H1 (cell line): ENCODE measurements around the gene KCNAB2. TPM values are rescaled to one million over a fixed set of nuclear protein-coding genes. Genes with fewer than 3 reads are reported as not detected.

Source experiments
- CTCF ChIA-PET: fragments of 300-600 bp; sonication (Branson Sonifier 250); formaldehyde crosslinking; loops from one replicate; lab custom pipeline; 2021; ENCODE audit not compliant: partially characterized antibody; lab: Charles Lee
- POLR2A ChIA-PET: fragments of 300-600 bp; sonication (Branson Sonifier 250); formaldehyde crosslinking; loops from one replicate; lab custom pipeline; 2021; ENCODE audit warnings: inconsistent platforms; ENCODE audit not compliant: partially characterized antibody; lab: Charles Lee
- DNase-seq, 2 experiments: peaks; one replicate each; pipeline versions ENCODE4 v3.0.0 to v3.0.0-alpha.2; 2010 to 2022; ENCODE audit warnings: low spot score in 2 of 2, low read depth in 1 of 2, mixed read lengths in 1 of 2
- FAIRE-seq: peaks from 2 replicates; lab custom pipeline; 2011; peaks lifted over from hg19 to GRCh38; lab: Jason Lieb, UNC
- H2AFZ ChIP-seq: 2 replicates; pipeline ENCODE4 v1.8.1; 2012; ENCODE audit warnings: low read length, inconsistent platforms
- H2AK5ac ChIP-seq: 2 replicates; pipeline ENCODE4 v1.6.1; 2013; ENCODE audit warnings: low read depth, low read length
- H2BK120ac ChIP-seq: replicated peaks from 2 replicates; pipeline ENCODE3; 2013; ENCODE audit warnings: low read depth, low read length, inconsistent platforms
- H2BK12ac ChIP-seq: 2 replicates; pipeline ENCODE4 v1.6.1; 2013; ENCODE audit warnings: low read depth, low read length
- H2BK15ac ChIP-seq: 2 replicates; pipeline ENCODE4 v1.6.1; 2013; ENCODE audit warnings: low read length
- H2BK20ac ChIP-seq: 2 replicates; pipeline ENCODE4 v1.6.1; 2013; ENCODE audit warnings: low read length
- H2BK5ac ChIP-seq: 2 replicates; pipeline ENCODE4 v1.6.1; 2013; ENCODE audit warnings: low read depth, low read length
- H3K14ac ChIP-seq: 2 replicates; pipeline ENCODE4 v1.6.1; 2013; ENCODE audit warnings: inconsistent platforms; ENCODE audit not compliant: insufficient read length
- H3K18ac ChIP-seq: 2 replicates; pipeline ENCODE4 v1.6.1; 2013; ENCODE audit warnings: low read length; ENCODE audit errors: extremely low read depth
- H3K23ac ChIP-seq: 2 replicates; pipeline ENCODE4 v1.6.1; 2013; ENCODE audit warnings: inconsistent platforms; ENCODE audit not compliant: insufficient read length
- H3K23me2 ChIP-seq: 2 replicates; pipeline ENCODE4 v1.6.1; 2013; ENCODE audit warnings: low read depth, low read length
- H3K27ac ChIP-seq: 2 replicates; pipeline ENCODE4 v1.6.1; 2011; ENCODE audit warnings: low read depth, low read length, inconsistent platforms
- H3K27me3 ChIP-seq, 4 experiments: replicated peaks in 1 of 4; 1 replicate in 1 of 4; 2 replicates in 3 of 4; pipeline versions ENCODE4 v1.6.1 to v1.8.1; 2011 to 2013; ENCODE audit warnings: low read length in 3 of 4, mild to moderate bottlenecking in 3 of 4, inconsistent platforms in 2 of 4, mixed read lengths in 2 of 4, moderate library complexity in 1 of 4; ENCODE audit not compliant: control insufficient read depth in 3 of 4, insufficient read depth in 3 of 4; ENCODE audit errors: extremely low read depth in 1 of 4
- H3K36me3 ChIP-seq, 4 experiments: 2 replicates each; pipeline versions ENCODE4 v1.6.1 to v1.8.1; 2011 to 2013; ENCODE audit warnings: mild to moderate bottlenecking in 4 of 4, low read length in 3 of 4, moderate library complexity in 2 of 4, control low read depth in 1 of 4, inconsistent platforms in 1 of 4; ENCODE audit not compliant: insufficient read depth in 4 of 4, control insufficient read depth in 2 of 4
- H3K4ac ChIP-seq: replicated peaks from 2 replicates; pipeline ENCODE3; 2013; ENCODE audit warnings: low read length, low read depth, mixed read lengths, inconsistent platforms; ENCODE audit not compliant: insufficient read length
- H3K4me1 ChIP-seq, 4 experiments: replicated peaks in 1 of 4; 1 replicate in 1 of 4; 2 replicates in 3 of 4; pipeline versions ENCODE4 v1.6.1 to v1.8.1; 2011 to 2013; ENCODE audit warnings: low read length in 3 of 4, inconsistent platforms in 2 of 4, mixed read lengths in 1 of 4; ENCODE audit not compliant: insufficient read depth in 4 of 4, control insufficient read depth in 3 of 4
- H3K4me2 ChIP-seq, 2 experiments: 2 replicates each; pipeline versions ENCODE4 v1.6.1 to v1.8.1; 2011 to 2013; ENCODE audit warnings: low read depth in 2 of 2, low read length in 2 of 2, control low read depth in 1 of 2, inconsistent platforms in 1 of 2, mild to moderate bottlenecking in 1 of 2; ENCODE audit not compliant: insufficient read depth in 1 of 2
- H3K4me3 ChIP-seq, 4 experiments: fragments of 200-600, 300-600 bp in 1 of 4; sonication (generic), shearing (Covaris generic), sonication (Bioruptor Twin) in 1 of 4; 2 replicates each; pipeline versions ENCODE4 v1.5.1 to v1.8.1; 2011 to 2016; ENCODE audit warnings: low read length in 4 of 4, low read depth in 3 of 4, control low read depth in 2 of 4, inconsistent platforms in 2 of 4, mild to moderate bottlenecking in 2 of 4, mixed read lengths in 1 of 4, moderate library complexity in 1 of 4; ENCODE audit not compliant: insufficient read depth in 2 of 4; ENCODE audit errors: extremely low read depth in 1 of 4
- H3K56ac ChIP-seq: replicated peaks from 2 replicates; pipeline ENCODE3; 2013; ENCODE audit warnings: low read depth, mild to moderate bottlenecking, mixed read lengths, low read length, inconsistent platforms; ENCODE audit not compliant: insufficient read length
- H3K79me1 ChIP-seq: 2 replicates; pipeline ENCODE4 v1.6.1; 2013; ENCODE audit warnings: low read depth, low read length, control low read depth
- H3K79me2 ChIP-seq, 2 experiments: 2 replicates each; pipeline versions ENCODE4 v1.6.1 to v1.8.1; 2012 to 2013; ENCODE audit warnings: low read length in 2 of 2, mild to moderate bottlenecking in 2 of 2, inconsistent platforms in 1 of 2; ENCODE audit not compliant: insufficient read depth in 2 of 2, control insufficient read depth in 1 of 2
- H3K9ac ChIP-seq, 4 experiments: replicated peaks in 1 of 4; 1 replicate in 1 of 4; 2 replicates in 3 of 4; pipeline versions ENCODE4 v1.6.1 to v1.8.1; 2011 to 2013; ENCODE audit warnings: low read depth in 3 of 4, low read length in 3 of 4, control low read depth in 2 of 4, mild to moderate bottlenecking in 2 of 4, moderate library complexity in 2 of 4, inconsistent platforms in 1 of 4; ENCODE audit errors: extremely low read depth in 1 of 4
- H3K9me3 ChIP-seq, 2 experiments: 2 replicates each; pipeline versions ENCODE4 v1.6.1 to v1.8.1; 2012 to 2013; ENCODE audit warnings: mild to moderate bottlenecking in 2 of 2, moderate library complexity in 2 of 2, control low read depth in 1 of 2, inconsistent platforms in 1 of 2, low read depth in 1 of 2, low read length in 1 of 2, mixed read lengths in 1 of 2; ENCODE audit not compliant: insufficient read depth in 2 of 2
- H4K20me1 ChIP-seq, 2 experiments: replicated peaks in 1 of 2; 2 replicates each; pipeline versions ENCODE3 to v1.8.1; 2011 to 2013; ENCODE audit warnings: inconsistent platforms in 2 of 2, low read length in 2 of 2, mild to moderate bottlenecking in 1 of 2; ENCODE audit not compliant: insufficient read depth in 2 of 2, control insufficient read depth in 1 of 2
- H4K5ac ChIP-seq: 2 replicates; pipeline ENCODE4 v1.6.1; 2013; ENCODE audit warnings: low read length, low read depth, mixed read lengths, inconsistent platforms; ENCODE audit not compliant: insufficient read length
- H4K8ac ChIP-seq: 2 replicates; pipeline ENCODE4 v1.8.0; 2013; ENCODE audit warnings: mild to moderate bottlenecking, moderate library complexity, low read length, inconsistent platforms; ENCODE audit not compliant: insufficient read depth; ENCODE audit errors: extremely low read depth
- H4K91ac ChIP-seq: replicated peaks from 2 replicates; pipeline ENCODE3; 2013; ENCODE audit warnings: low read length, mixed read lengths, inconsistent platforms; ENCODE audit not compliant: insufficient read length
- ASH2L ChIP-seq: fragments of 200-600, 300-600 bp; sonication (generic); IDR thresholded peaks from one replicate; pipeline ENCODE4 v1.7.1; 2017; ENCODE audit warnings: low read length
- BACH1 ChIP-seq: IDR thresholded peaks from 2 replicates; pipeline ENCODE4 v1.6.1; 2012; ENCODE audit warnings: low read length, improper control_type of control experiment
- BRCA1 ChIP-seq: IDR thresholded peaks from 2 replicates; pipeline ENCODE4 v1.6.1; 2012; ENCODE audit warnings: low read depth, low read length, improper control_type of control experiment
- CHD2 ChIP-seq: IDR thresholded peaks from 2 replicates; pipeline ENCODE4 v1.6.1; 2012; ENCODE audit warnings: low read length, improper control_type of control experiment
- EP300 ChIP-seq, 2 experiments: IDR thresholded peaks; 1 replicate in 1 of 2; 2 replicates in 1 of 2; pipeline ENCODE4 v1.6.1; 2011 to 2012; ENCODE audit warnings: low read depth in 2 of 2, low read length in 2 of 2, mild to moderate bottlenecking in 2 of 2, borderline replicate concordance in 1 of 2, inconsistent platforms in 1 of 2, moderate library complexity in 1 of 2
- GTF2F1 ChIP-seq: IDR thresholded peaks from 2 replicates; pipeline ENCODE4 v1.6.1; 2012; ENCODE audit warnings: low read depth, low read length, improper control_type of control experiment, borderline replicate concordance
- JUN ChIP-seq: IDR thresholded peaks from 2 replicates; pipeline ENCODE4 v1.6.1; 2011; ENCODE audit warnings: low read depth, mild to moderate bottlenecking, improper control_type of control experiment, low read length
- JUND ChIP-seq: IDR thresholded peaks from 2 replicates; pipeline ENCODE4 v1.6.1; 2011; ENCODE audit warnings: mild to moderate bottlenecking, improper control_type of control experiment, low read length
- KDM1A ChIP-seq: fragments of 200-600, 300-600 bp; sonication (generic); IDR thresholded peaks from 2 replicates; pipeline ENCODE4 v1.7.1; 2016; ENCODE audit warnings: mild to moderate bottlenecking, low read length, borderline replicate concordance
- PHF8 ChIP-seq: fragments of 200-600 bp; sonication (generic); conservative IDR thresholded peaks from 2 replicates; pipeline ENCODE4 v1.7.1; 2012; ENCODE audit warnings: low read depth, mild to moderate bottlenecking, inconsistent platforms, low read length, moderate library complexity
- POLR2AphosphoS5 ChIP-seq: IDR thresholded peaks from 2 replicates; pipeline ENCODE4 v1.6.1; 2011; ENCODE audit warnings: low read depth, low read length
- SUZ12 ChIP-seq: fragments of 200-600 bp; sonication (generic); IDR thresholded peaks from 2 replicates; pipeline ENCODE4 v1.6.1; 2012; ENCODE audit warnings: mild to moderate bottlenecking, inconsistent platforms, low read length, moderate library complexity, mixed read lengths
- TCF12 ChIP-seq: IDR thresholded peaks from 2 replicates; pipeline ENCODE4 v1.6.1; 2011; ENCODE audit warnings: low read depth, mild to moderate bottlenecking, low read length
- ZNF274 ChIP-seq: IDR thresholded peaks from 2 replicates; pipeline ENCODE4 v1.7.0; 2012; ENCODE audit warnings: low read length, borderline replicate concordance; ENCODE audit errors: extremely low read depth
- WGBS, 2 experiments: shearing (Covaris generic) in 1 of 2; methylation state at CpG; one replicate each; pipeline versions ENCODE4 v1.1.6 to v1.1.7; 2013 to 2015; ENCODE audit warnings: low lambda C conversion rate in 2 of 2, mixed read lengths in 2 of 2, inconsistent platforms in 1 of 2, low coverage in 1 of 2, missing lambda C conversion rate in 1 of 2; ENCODE audit not compliant: insufficient replicate concordance in 2 of 2, insufficient coverage in 1 of 2, insufficient read length in 1 of 2; ENCODE audit errors: extremely low coverage in 1 of 2, missing lambda C conversion rate in 1 of 2; 5-methylcytosine and 5-hydroxymethylcytosine counted together
- polyA plus RNA-seq, 7 experiments: library from polyadenylated mRNA; depleted of rRNA in 3 of 7; stranded (reverse) in 5 of 7; unstranded in 2 of 7; fragments of >200 nt in 5 of 7; fragments of 200-250 nt in 2 of 7; gene quantifications; 1 replicate in 5 of 7; 2 replicates in 1 of 7; 4 replicates in 1 of 7; pipeline versions ENCODE4 v1.2.1 to v1.2.3, GENCODE V29; 2011 to 2013; ENCODE audit warnings: missing spikeins in 2 of 7, mixed read lengths in 2 of 7
- total RNA-seq: library from RNA; stranded (reverse); fragmentation: NEBNext Ultra II Directional; extraction: Animal tissue kit (Norgen Biotek cat#: 25700); gene quantifications from 2 replicates; pipeline ENCODE4 v1.2.1, GENCODE V29; 2021

The KCNAB2 gene
- total and polyA plus RNA-seq, 2 of the 8 experiments (the other 6 are each of a cell fraction or from before 2014, with no cell fraction given), result 4.5 to 7.0 TPM

DNA sequence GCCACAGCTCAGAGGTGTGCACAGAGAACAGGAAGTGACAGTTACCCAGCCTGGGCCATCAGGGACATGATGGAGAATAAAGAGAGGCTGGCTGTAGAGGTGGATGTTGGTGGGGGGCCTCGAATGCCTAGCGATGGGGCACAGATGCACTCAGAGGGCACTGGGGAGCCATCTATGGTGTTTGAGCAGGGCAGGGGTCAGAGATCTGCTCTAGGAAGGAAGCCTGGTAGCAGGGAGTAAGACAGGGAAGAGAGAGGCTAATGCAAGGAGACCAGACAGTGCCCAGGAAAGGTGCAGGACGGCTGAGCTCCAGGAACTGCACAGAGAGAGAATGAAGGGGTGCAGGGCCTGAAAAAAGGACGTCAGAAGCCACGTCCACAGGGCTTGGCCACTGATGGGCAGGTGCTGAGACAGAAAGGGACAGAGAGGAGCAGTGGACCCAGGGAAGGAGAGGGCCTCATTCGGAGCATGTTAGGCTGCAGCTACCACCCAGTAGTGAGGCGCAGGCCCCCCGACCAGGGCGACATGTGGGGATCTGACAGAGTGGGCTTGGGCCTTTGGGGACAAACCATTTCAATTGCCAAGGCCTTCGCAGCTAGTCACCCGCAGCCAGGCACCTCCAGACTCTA is 1.1 kb upstream of the KCNAB2 start:
- no peak for DNase-seq
- H3K27me3 ChIP-seq, result no peaks in the 10 kb centered on the region
- no peaks in the 10 kb centered on the region for H3K79me2 ChIP-seq
- no peak overlapping the region for H2BK12ac ChIP-seq
- 0 out of 2 replicates have a peak overlapping the region, but pooled peaks have one; percentile 23 for H4K8ac ChIP-seq
- no peak overlapping the region for H3K56ac ChIP-seq
- H4K20me1 ChIP-seq, result peaks cover 2 to 6% of the 10 kb centered on the region in 2 experiments
- no peak overlapping the region for H2AK5ac ChIP-seq
- H4K91ac ChIP-seq, result no peak overlapping the region
- no peak overlapping the region for H4K5ac ChIP-seq
- H3K4me2 ChIP-seq, result no peak overlapping the region
- ChIA-PET CTCF (interaction anchor here (0.7 to 5.7 kb wide), 18 partner anchors 7 to 160 kb away, joined by 3 to 43 read pairs (median 4); no protein-coding TSS in a partner anchor), POLR2A (interaction anchor here (1.0 kb wide), 1 partner anchor 8 kb away, joined by 3 read pairs; no protein-coding TSS in a partner anchor)
- no peak overlapping the region for H3K18ac ChIP-seq
- H3K4me1 ChIP-seq, result no peaks in the 10 kb centered on the region
- H3K27ac ChIP-seq, result no peak overlapping the region
- no peak overlapping the region; the same call in 1 of the 2 replicates for H2BK5ac ChIP-seq
- no peak overlapping the region; the same call in 1 of the 2 replicates for H2BK15ac ChIP-seq
- H2BK20ac ChIP-seq, result no peak overlapping the region
- no peak overlapping the region for H2BK120ac ChIP-seq
- no peaks in the 10 kb centered on the region for H3K36me3 ChIP-seq
- no peaks in the 10 kb centered on the region for H3K23me2 ChIP-seq
- H3K4ac ChIP-seq, result no peak overlapping the region
- H3K4me3 ChIP-seq, result no peak overlapping the region
- no peak overlapping the region for H2AFZ ChIP-seq
- no peak overlapping the region for H3K9ac ChIP-seq
- H3K23ac ChIP-seq, result no peak overlapping the region
- H3K14ac ChIP-seq, result no peak overlapping the region
- no peaks in the 10 kb centered on the region for H3K9me3 ChIP-seq
- H3K79me1 ChIP-seq, result no peaks in the 10 kb centered on the region
- 86% methylated on average over 11 of the region's 11 CpGs; no CpG with 5 or more reads in 1 of the 2 experiments for WGBS, 2 experiments
- no peak for FAIRE-seq
- TF ChIP-seq TCF12, result no peak
- TF ChIP-seq PHF8, result no peak
- no peak for TF ChIP-seq SUZ12
- TF ChIP-seq ZNF274, result no peak
- TF ChIP-seq BRCA1, result no peak
- no peak for TF ChIP-seq JUN
- TF ChIP-seq EP300 (IDR thresholded peaks at IDR 0.05; ENCODE audit: borderline replicate concordance in 1 of 2, low read depth in 2 of 2, low read length in 2 of 2), result no peak
- TF ChIP-seq ASH2L, result no peak
- no peak for TF ChIP-seq JUND
- TF ChIP-seq KDM1A, result no peak
- no peak for TF ChIP-seq BACH1
- TF ChIP-seq GTF2F1, result no peak
- no peak for TF ChIP-seq POLR2AphosphoS5
- no peak for TF ChIP-seq CHD2
